Upper lobe of left lung (tissue), 6 donors: Measurements from ENCODE around the gene MAP2K4. TPM values are rescaled to one million over a fixed set of nuclear protein-coding genes. Genes with fewer than 3 reads are reported as not detected.

Source experiments
- ATAC-seq, 2 donors: fragments of 200-7000 bp; cut with Tn5 transposase; one replicate each; pipeline ENCODE4 v1.9.1; 2022; ENCODE audit warnings: mild to moderate bottlenecking in 2 of 2, moderate library complexity in 2 of 2; ENCODE audit not compliant: low FRiP score in 2 of 2
- DNase-seq, 2 donors: peaks; one replicate each; pipeline ENCODE4 v3.0.0-alpha.2; 2019 to 2020
- H3K27ac ChIP-seq, 4 donors: fragments of 200-600 bp; sonication (generic); one replicate each; pipeline ENCODE4 v1.5.1; 2016 to 2019
- H3K27me3 ChIP-seq, 4 donors: fragments of 200-600 bp; sonication (generic); one replicate each; pipeline ENCODE4 v1.5.1; 2017 to 2019
- H3K36me3 ChIP-seq, 4 donors: fragments of 200-600 bp; sonication (generic); one replicate each; pipeline ENCODE4 v1.5.1; 2016 to 2019
- H3K4me1 ChIP-seq, 4 donors: fragments of 200-600 bp; sonication (generic); one replicate each; pipeline ENCODE4 v1.5.1; 2018 to 2019
- H3K4me3 ChIP-seq, 4 donors: fragments of 200-600 bp; sonication (generic); one replicate each; pipeline ENCODE4 v1.5.1; 2017 to 2019; ENCODE audit warnings: mild to moderate bottlenecking in 2 of 4, moderate library complexity in 1 of 4
- H3K9me3 ChIP-seq, 4 donors: fragments of 200-600 bp; sonication (generic); one replicate each; pipeline ENCODE4 v1.5.1; 2018 to 2019
- CTCF ChIP-seq, 6 experiments: fragments of 450-650 bp in 4 of 6; fragments of 200-600 bp in 2 of 6; sonication (generic) in 2 of 6; IDR thresholded peaks; one replicate each; pipeline ENCODE4 v1.5.1; 2016 to 2019; ENCODE audit warnings: antibody characterized with exemption in 6 of 6
- EP300 ChIP-seq, 4 donors: sonication (generic); formaldehyde crosslinking; IDR thresholded peaks; one replicate each; pipeline ENCODE4 v1.5.1; 2017; ENCODE audit warnings: antibody characterized with exemption in 4 of 4, control low read depth in 2 of 4
- POLR2A ChIP-seq, 4 donors: fragments of 450-650 bp; IDR thresholded peaks; one replicate each; pipeline ENCODE4 v1.5.1; 2016 to 2017; ENCODE audit warnings: antibody characterized with exemption in 4 of 4, mild to moderate bottlenecking in 2 of 4
- POLR2AphosphoS5 ChIP-seq, 2 donors: sonication (generic); formaldehyde crosslinking; IDR thresholded peaks; one replicate each; pipeline ENCODE4 v1.5.1; 2017; ENCODE audit warnings: antibody characterized with exemption in 2 of 2
- WGBS, 2 donors: methylation state at CpG; one replicate each; pipeline ENCODE4 v1.1.5; 2017 to 2018; 5-methylcytosine and 5-hydroxymethylcytosine counted together
- total RNA-seq, 6 donors: library from RNA; depleted of rRNA in 4 of 6; stranded (reverse); fragments of >200 nt in 4 of 6; gene quantifications; one replicate each; pipeline versions ENCODE4 v1.1.0 to v1.2.1, GENCODE V29; 2016 to 2021
- donor health status: DM: no; HTN: no; CAD: no; lungs with moderate emphysema.
- donor health status: DM: no; HTN: yes; CAD: no; lungs with severe emphysema.

The MAP2K4 gene
- total RNA-seq, 6 donors from 2014 or later: 10.2 to 42.7 (median 25.6) TPM

- Histone ChIP-seq H3K27me3 (no peaks in the 10 kb centered on the region), H3K36me3 (peaks cover 7 to 46% (median 18%) of the 10 kb centered on the region in 4 donors), H3K4me1 (peaks cover 0 to 5% (median 0%) of the 10 kb centered on the region in 4 donors), H3K9me3 (no peaks in the 10 kb centered on the region), H3K27ac (no peak overlapping the region), H3K4me3 (no peak overlapping the region)
- TF ChIP-seq EP300 (IDR thresholded peaks at IDR 0.05) (no peak), POLR2AphosphoS5 (IDR thresholded peaks at IDR 0.05) (no peak), POLR2A (IDR thresholded peaks at IDR 0.05) (no peak), CTCF (IDR thresholded peaks at IDR 0.05) (no peak)
- ATAC-seq (no peak), DNase-seq (no peak)
- WGBS, 2 donors: 93 to 94% methylated on average over 3 of the region's 3 CpGs
Observed at GRCh38 chr17:12118617-12119016, 97.9 kb downstream of the MAP2K4 start.

GRCh38 chr17:12122075-12122474, 101.4 kb downstream of the MAP2K4 start:
- H3K27me3 ChIP-seq: no peaks in the 10 kb centered on the region
- no peak overlapping the region for H3K27ac ChIP-seq
- H3K4me1 ChIP-seq: peaks cover 0 to 5% (median 0%) of the 10 kb centered on the region in 4 donors
- H3K36me3 ChIP-seq: peaks cover 0 to 38% (median 19%) of the 10 kb centered on the region in 4 donors
- TF ChIP-seq POLR2A (IDR thresholded peaks at IDR 0.05) (no peak), EP300 (IDR thresholded peaks at IDR 0.05) (no peak), POLR2AphosphoS5 (IDR thresholded peaks at IDR 0.05) (no peak), CTCF (IDR thresholded peaks at IDR 0.05) (no peak)
- DNase-seq: no peak
- H3K9me3 ChIP-seq: no peaks in the 10 kb centered on the region
- H3K4me3 ChIP-seq: no peak overlapping the region
- 65 to 73% methylated on average over 6 of the region's 6 CpGs for WGBS, 2 donors
- no peak for ATAC-seq

GRCh38 chr17:12127177-12127576, 106.5 kb downstream of the MAP2K4 start:
- DNase-seq (no peak), ATAC-seq (no peak)
- Histone ChIP-seq H3K9me3 (no peaks in the 10 kb centered on the region), H3K4me3 (no peak overlapping the region), H3K27ac (no peak overlapping the region), H3K36me3 (peaks cover 9 to 62% (median 24%) of the 10 kb centered on the region in 4 donors), H3K27me3 (no peaks in the 10 kb centered on the region), H3K4me1 (peaks cover 0 to under 1% (median 0%) of the 10 kb centered on the region in 4 donors)
- TF ChIP-seq CTCF (IDR thresholded peaks at IDR 0.05): no peak
- no peak for TF ChIP-seq POLR2A (IDR thresholded peaks at IDR 0.05)
- no peak for TF ChIP-seq EP300 (IDR thresholded peaks at IDR 0.05)
- no peak for TF ChIP-seq POLR2AphosphoS5 (IDR thresholded peaks at IDR 0.05)
- WGBS, 2 donors: 81 to 84% methylated on average over 2 of the region's 2 CpGs

GRCh38 chr17:12127667-12128066, 107.0 kb downstream of the MAP2K4 start:
- Histone ChIP-seq H3K27me3 (no peaks in the 10 kb centered on the region), H3K27ac (no peak overlapping the region), H3K4me1 (no peaks in the 10 kb centered on the region), H3K4me3 (no peak overlapping the region), H3K9me3 (no peaks in the 10 kb centered on the region), H3K36me3 (peaks cover 9 to 62% (median 24%) of the 10 kb centered on the region in 4 donors)
- DNase-seq: no peak
- 48 to 69% methylated on average over 2 of the region's 2 CpGs for WGBS, 2 donors
- TF ChIP-seq POLR2A (IDR thresholded peaks at IDR 0.05): no peak
- TF ChIP-seq CTCF (IDR thresholded peaks at IDR 0.05): no peak
- no peak for TF ChIP-seq POLR2AphosphoS5 (IDR thresholded peaks at IDR 0.05)
- no peak for TF ChIP-seq EP300 (IDR thresholded peaks at IDR 0.05)
- ATAC-seq: no peak

- no peaks in the 10 kb centered on the region for H3K4me1 ChIP-seq
- no peaks in the 10 kb centered on the region for H3K27me3 ChIP-seq
- H3K36me3 ChIP-seq: peaks cover 9 to 68% (median 24%) of the 10 kb centered on the region in 4 donors
- DNase-seq (no peak), ATAC-seq (no peak)
- WGBS, 2 donors: 95 to 98% methylated on average over 7 of the region's 7 CpGs
- TF ChIP-seq POLR2A (IDR thresholded peaks at IDR 0.05): no peak
- TF ChIP-seq EP300 (IDR thresholded peaks at IDR 0.05): no peak
- no peak for TF ChIP-seq CTCF (IDR thresholded peaks at IDR 0.05)
- no peak for TF ChIP-seq POLR2AphosphoS5 (IDR thresholded peaks at IDR 0.05)
- no peak overlapping the region for H3K4me3 ChIP-seq
- no peaks in the 10 kb centered on the region for H3K9me3 ChIP-seq
- no peak overlapping the region for H3K27ac ChIP-seq
Observed at GRCh38 chr17:12128946-12129345, 108.3 kb downstream of the MAP2K4 start.
